HG03108 (cell line): Measurements from ENCODE around the gene ETS2.
A peak's percentile ranks its signal among the peaks of the same experiment; 100 is the strongest.

ENCODE experiments used
- ATAC-seq: cut with Tn5 transposase; IDR thresholded peaks from one replicate; pipeline ENCODE4 v1.9.1; 2021; ENCODE audit warnings: moderate library complexity; ENCODE audit not compliant: unreplicated experiment

Gene ETS2

DNA sequence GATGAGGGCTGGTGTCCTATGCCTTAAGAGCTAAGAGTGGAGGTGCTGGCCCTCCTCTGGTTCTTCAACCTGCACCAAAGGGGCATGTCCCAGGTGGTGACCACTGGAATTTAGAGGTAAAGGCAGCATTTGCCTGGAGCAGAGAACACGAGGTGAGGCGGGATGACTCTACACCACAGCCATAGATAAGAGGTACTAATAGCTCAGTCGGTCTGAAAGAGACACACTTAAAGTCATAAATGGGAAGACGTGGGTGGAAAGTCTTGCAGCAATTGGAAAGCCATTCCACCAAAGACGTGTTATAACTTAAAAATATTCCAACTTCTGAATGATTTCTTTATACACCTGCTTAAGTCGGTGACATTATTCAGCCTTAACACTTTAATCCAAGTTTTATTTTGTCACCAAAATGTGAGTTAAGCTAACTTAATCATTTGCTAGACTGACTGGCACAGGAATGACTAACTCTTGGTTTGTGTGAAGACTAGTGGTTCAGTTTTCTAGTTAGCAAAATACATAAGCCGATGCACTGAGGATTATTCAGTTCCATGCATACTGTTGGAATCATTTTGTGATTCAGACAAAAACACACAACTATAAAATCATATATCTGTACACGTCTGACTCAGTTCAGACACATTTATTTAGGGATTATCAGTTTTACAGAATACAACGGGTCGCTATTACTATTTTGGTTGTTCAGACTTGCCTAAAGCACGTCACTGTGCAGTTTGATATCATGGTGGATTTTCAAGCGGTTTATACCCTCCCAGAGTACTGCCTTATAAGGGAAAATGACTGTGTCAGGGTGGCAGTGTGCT, 4.6 kb upstream of the ETS2 start:
- ATAC-seq = no peak

DNA sequence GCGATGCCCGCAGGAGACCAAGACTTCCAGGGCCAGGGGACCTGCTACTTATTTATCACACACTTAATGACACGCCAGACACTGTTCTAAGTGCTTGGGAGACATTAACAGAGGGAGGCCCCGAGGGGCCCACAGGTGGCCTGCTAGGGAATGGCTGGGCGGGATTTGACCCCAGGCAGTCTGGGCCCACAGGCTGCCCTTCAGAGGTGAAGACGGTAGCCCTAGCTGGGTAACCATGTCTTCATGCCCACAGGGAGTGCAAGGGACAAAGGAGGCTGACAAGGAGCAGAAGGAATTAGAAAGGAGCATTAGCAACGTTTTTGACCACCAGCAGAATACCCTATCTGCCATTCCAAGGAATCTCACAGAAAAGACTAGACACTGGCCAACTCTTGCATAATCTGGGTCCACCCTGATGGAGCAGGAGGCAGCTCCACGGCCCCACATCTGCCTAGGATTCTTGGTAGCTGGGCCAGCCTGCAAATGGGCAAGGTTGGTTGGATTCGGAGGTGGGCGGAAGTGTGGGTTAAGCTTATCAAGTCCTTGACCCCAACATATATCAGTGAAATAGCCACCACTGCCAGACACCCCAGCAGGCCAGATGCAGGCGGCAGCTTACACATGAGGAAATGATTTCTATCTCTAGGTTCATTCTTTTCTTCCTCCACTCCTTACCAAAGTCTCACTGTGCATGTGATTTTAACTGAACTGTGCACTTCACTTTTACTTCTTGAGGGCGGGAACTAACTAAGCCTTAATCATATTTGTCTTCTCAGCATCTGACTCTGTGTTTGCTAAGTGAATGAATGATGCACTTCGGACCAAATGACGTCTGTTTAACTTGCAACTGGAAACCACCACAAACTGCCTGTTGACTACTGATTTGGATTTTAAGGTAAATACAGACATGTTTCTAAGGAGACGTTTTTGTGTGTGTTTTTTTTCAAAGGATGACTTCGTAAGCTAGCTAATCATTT, 3.4 kb upstream of the ETS2 start:
- no peak for ATAC-seq

DNA sequence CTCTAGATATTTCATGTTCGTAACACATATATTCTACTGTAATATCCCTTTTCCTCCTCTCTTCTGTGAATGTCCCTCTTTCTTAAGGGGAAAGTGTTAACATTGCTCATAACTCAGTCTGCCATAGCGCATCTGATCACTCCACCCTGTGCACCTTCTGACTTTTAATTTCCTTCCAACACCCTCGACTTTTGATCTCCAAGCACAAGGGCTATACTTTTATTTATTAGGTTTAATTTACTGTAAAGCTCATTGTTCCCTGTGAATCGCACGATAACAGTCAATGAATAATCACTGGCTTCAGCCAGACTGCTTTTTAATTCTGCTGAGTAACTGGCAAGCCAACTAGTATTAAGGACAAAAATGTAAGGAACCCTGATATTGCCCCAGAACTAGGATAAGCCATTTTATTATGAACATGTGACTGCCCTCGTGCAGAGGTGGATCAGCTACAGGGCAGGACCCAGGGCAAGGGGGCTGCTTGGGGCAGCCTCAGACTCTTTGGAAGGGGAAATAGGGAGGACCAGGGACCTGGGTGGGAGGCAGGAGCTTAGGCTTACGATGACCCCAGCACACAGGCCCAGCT, 2.6 kb upstream of the ETS2 start:
- ATAC-seq = no peak

DNA sequence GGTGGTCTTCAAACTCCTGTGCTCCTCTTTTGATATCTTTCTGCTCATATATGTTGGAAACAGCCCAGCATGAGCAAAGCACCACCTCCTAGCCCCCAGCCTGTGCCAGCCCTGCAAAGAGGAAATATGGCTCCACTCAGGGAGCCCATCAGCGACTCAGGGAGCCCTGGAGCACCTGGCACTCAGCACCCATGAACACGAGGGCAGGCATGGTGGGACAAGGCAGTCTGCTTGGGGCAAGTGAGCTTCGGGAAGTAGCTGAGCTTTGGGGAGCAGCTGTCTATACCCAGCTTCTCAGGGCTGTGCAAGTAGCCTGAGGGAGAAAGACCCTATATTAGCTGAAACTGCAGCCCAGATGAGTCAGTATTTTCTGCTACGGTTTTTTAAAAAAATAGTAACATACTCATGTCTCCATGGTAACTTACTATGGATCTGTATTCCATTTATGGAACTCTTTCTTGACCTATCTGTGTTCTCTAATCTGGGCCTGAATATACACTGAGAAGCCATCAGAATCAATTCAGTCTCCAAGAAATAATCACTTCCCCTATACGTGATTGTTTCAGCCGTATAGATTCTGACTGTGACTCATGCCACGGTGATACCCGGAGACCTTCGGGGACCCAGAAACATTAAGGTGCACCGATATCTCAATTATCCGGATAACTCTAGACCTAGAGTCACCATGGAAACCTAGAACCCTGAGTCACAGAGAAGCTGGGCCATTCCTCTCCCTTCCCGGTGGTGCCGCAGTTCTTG, 1.5 kb upstream of the ETS2 start:
- no peak for ATAC-seq

DNA sequence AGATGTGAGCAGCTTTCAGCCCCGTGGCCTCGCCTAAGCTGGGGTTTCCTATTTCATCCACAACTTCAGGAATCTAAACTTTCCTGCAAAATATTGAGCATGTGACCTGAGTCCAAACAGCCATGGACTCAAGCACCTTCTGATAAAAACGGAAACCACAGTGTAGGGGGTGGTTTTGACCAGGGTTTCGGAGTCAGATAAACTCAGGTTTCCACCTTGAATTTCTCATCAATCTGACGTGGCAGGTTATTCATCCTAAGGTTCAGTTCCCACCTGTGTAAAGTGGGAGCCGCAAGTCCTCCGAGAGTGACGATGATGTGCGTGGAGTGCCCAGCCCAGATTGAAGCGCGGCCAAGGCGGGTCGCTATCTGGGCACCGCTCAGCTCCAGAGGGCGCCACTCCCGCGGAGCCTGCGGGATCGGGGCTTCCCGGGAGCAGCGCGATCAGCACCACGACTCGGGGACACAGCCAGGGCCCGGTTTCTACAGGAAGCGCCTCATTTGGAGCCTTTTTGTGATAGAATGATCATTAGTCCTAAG, 871 bp upstream of the ETS2 start:
- no peak for ATAC-seq

DNA sequence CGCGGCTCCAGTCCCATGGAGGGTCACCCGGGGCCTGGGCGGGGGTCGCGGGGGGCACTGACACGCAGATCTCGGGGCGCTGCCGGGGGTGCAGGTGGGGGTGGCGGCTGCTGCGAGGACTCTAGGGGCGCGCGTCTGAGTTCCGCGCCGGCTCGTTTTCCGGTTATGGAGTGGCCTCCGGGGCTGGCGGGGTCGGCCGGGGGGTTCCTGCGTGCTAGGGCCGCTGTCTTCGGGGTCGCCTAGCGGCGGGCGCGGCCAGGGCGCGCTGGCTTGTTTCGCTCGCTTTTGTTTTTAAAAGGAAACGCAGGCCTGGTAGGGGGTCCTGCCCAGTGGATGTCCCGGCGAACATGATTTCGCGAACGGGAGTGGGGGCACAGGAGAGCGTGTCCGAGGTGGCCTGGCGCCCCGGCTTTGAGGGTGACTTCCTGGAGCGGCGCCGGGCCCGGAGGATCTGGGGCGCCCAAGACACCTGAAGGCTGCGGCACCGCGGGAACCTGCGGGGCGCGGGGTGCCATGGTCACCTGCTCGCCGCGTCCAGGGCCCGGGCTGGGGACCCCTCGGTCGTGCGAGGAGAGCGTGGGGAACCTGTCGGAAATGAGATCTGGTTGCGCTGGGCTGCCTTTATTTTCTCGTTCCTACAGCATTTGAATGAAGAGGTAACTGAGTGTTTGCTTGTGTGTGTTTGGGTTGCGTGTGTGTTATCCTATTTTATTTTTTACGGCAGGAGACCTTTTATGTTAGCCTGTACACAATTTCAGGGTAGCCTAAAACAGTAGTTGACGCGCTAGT, 618 bp downstream of the ETS2 start:
- ATAC-seq = peak; percentile 13

DNA sequence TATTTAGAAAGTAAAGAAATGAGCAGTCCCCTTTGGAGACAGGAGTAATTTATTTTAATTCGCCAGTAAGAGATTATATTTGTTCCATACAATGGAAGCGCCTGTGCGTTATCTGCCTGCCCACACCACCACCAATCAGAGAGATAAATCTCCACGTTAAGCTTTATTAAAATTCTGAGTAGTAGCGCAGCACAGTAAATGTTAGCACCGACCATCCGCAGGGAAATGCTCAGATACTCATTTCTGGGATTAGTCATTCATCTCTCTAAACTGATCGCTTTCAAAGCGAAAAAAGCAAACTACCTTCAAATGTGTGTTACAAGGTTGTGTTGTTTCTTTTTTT, 1.2 kb downstream of the ETS2 start:
- no peak for ATAC-seq

DNA sequence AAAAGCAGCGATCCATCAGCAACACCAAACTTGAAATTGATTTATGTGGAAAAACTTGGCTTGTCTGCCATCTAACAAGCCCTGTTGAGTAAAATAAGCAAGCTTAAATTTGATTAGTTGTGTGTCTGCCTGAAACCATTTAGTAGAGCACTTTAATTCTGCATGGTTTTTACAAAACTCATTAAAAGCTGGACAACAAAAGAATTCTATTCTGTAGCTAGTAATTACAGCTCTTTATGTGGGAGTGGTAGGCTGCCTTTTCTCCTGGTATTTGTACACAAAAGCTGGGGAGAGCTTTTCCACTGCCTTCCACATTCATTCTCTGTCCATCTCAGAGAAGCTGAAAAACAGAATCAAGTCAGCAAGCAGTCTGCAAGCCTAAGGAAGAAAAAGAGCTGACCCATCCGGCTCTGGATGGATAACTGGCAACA, 1.7 kb downstream of the ETS2 start:
- ATAC-seq = no peak

DNA sequence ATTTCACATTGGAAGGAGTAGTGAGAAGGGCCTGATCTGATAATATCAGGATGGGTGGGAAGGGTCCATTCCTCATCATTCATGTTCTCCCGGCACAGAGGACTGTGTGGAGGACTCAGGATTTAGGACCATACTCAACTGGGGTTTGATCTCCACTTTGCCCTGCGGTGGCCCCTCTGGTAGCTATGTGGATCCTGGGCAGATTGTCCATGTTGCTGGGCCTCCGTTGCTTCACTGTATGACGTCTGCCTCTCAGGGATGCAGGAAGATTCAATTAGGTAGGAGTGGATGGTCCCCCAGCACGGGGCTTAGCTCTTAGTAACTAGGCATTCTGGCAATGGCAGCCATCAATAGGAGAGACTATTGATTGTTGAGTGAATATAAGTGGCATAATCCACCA, 2.3 kb downstream of the ETS2 start:
- ATAC-seq = no peak

DNA sequence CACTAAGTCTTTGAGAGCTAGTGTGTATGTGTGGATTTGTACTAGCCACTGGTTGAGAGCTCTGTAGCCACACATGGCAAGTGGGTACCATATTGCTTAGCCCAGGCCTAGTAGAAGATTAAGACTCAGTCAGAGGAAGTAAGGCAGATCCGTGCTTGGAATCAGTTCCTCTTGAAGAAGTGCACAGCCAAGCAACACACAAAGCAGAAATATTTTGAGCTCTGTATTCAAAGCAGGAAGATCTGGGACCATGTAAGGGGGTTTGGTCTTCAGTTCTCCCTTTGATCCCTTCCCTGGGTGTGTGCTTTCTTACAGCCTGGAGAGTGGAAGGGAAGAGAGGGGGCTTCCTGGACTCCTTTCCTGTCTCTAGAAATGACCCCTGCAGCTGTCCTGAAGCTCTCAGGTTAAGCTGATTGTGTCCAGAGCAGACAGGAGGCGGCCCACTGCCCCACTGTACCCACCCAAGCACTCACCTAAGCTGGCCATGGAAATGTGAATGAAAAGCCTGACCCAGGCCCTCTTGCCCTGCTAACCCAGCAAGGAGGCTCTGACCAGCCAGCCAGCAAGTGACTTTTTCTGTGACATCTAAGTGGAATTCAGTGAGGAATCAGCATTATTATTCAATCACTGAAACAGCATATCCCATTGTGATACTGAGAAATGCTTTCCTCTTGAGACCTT, 3.6 kb downstream of the ETS2 start:
- ATAC-seq = no peak

DNA sequence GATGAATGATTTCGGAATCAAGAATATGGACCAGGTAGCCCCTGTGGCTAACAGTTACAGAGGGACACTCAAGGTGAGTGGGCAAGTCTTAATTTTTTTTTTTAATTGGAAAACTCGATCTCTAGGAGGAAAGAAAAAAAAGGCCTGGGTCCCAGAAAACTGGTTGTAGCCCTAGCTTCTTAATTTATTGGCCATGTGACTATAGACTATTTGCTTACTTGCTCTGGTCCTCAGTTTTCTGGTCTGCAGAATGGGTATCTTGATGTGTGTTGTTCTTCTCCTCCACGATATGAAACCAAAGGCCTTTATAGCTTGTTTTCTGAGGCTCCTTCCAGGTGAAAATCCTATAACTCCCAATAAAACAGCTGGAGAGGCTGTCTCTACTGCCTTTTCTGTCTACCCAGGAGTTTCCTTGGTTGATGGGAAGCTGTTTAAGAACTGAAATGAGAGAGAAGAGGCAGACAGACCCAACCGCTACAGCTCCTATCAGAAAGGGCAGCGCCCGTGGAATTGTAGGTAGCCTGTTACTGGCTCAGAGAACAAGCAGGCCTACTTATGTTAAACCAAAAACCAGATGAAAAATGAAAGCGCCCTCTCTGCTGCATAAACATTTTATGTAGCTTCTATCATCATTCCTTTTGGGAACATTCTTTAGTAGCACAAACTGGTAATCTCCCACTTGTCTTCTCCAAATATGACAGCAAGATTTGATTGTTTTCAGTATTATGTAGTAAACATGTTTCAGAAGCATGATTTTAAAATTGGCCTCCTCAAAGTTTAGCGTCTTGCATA, 4.5 kb downstream of the ETS2 start:
- no peak for ATAC-seq

DNA sequence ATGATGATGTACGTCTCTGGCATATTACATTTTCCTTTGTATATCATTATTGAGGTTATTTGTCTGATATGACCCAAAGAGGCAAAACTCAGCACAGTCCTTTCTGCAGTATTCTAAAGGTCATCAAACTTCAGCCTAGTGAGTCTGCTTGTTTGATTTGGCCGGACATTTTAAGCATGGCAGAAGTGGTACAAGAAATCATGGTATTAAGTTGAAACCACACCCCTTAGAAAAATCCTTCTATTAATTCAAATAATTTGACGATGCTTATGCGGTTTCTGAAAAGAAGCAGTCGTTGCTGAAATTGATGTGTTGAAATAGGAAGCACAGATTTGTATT, 5.1 kb downstream of the ETS2 start:
- ATAC-seq = no peak

DNA sequence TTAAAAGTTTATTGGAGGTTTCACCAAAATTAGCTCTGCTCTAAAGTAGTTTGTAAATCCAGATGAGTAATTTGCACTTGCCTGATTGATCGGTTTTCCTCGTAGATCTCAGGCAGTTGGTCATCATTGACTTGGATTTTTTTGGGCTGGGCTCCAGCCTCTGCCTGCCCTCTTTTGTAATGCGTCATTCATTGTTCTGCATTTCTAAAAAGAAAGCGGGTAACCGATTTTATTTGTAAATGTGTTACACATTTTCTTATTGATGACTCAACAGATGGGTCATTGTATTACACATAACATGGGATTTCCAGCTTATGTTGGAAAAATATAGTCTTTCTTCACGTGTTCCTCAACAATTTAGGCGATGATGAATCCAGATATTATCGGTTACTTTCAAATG, 5.5 kb downstream of the ETS2 start:
- no peak for ATAC-seq

DNA sequence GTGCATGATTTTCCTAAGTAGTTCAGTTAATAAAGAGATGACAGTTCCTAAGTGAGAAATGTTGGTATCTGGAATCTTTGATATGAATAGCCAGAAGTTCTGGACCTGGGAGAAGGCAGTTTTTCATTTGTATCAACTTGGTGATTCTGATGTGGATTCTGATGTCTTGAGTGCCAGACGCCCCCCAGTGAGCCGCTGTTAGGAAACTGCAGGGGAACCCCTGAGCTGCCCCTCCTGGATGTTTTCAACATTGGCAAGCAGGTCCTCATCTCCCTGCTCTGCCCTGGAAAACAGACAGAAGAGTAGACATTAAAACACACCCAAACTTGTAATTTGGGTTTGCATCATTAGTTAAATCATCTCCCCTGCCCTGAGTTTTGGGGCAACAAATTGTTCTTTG, 7.4 kb downstream of the ETS2 start:
- ATAC-seq = no peak

DNA sequence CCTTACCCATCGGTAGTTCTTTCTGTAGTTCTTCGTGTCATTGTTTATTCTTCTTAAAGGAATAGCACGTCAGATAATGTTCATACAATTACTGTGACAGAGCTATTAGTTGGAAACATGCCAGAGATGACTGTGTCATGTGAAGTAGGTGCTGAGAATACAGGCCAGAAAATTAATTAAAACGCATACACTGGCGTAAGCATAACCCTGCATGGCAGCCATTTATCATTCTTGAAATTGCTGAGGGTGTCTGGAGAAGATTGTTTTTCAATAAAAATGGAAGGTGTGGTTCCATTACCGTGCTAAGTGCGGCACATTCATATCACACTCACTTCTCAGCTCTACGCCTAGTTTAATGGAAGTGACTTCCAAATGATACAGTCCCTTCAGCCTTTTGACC, 7.8 kb downstream of the ETS2 start:
- no peak for ATAC-seq

DNA sequence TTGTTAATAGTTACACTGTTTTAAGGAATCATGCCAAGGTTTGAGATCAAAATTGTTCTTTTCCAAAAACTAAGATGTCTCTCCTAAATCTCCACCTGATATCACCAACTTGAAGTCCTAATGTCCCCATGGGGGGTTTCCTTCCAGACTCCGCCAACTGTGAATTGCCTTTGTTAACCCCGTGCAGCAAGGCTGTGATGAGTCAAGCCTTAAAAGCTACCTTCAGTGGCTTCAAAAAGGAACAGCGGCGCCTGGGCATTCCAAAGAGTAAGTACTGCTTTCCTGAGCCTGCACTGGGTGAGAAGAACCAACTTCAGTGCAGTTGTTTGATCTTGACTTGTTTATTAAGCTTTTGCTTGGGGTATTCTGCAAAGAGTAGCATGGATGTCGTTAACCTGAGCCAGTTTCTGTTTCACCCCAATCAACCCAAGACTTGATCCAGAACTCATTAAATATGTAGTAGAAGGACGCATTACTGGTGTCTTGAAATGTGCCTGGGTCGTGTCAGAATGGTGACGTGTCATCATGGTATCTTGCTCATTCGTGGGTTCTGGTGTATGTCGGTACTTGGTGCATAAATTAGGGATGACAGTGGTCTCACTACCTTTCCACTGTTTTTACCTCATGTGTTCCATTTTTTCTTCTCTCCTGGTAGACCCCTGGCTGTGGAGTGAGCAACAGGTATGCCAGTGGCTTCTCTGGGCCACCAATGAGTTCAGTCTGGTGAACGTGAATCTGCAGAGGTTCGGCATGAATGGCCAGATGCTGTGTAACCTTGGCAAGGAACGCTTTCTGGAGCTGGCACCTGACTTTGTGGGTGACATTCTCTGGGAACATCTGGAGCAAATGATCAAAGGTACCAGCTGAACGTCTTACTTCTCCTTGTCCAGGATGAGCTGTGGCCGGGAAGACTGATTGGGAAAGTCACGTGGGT, 8.7 kb downstream of the ETS2 start:
- ATAC-seq = no peak

DNA sequence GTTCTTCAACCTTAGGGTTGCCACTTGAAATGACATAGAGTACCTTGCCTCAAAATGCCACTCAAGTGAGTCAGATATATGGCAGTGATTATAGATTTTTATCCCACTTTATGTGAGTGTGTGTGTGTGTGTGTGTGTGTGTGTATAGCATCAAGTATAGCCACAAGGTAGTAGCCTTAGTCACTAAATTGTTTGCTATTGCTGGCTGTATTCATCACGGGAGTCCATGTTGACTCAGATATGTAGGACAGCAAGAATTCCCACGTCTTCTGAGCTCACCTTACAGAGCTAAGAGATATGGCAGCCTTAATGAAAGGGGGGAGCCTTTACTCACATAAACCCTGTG, 9.3 kb downstream of the ETS2 start:
- no peak for ATAC-seq
